GM12891 (cell line): ENCODE data around the gene ABCC9.

Source experiments
- POLR2A ChIP-seq: IDR thresholded peaks from 2 replicates; pipeline ENCODE4 v1.6.1; 2011; ENCODE audit warnings: low read depth, low read length, control low read depth
- POLR2AphosphoS5 ChIP-seq: IDR thresholded peaks from 2 replicates; pipeline ENCODE4 v1.6.1; 2011; ENCODE audit warnings: low read depth, low read length, control low read depth
- POU2F2 ChIP-seq: IDR thresholded peaks from 2 replicates; pipeline ENCODE4 v1.6.1; 2011; ENCODE audit warnings: low read depth, mild to moderate bottlenecking, control low read depth, low read length, moderate library complexity
- SPI1 ChIP-seq: IDR thresholded peaks from 2 replicates; pipeline ENCODE4 v1.6.1; 2011; ENCODE audit warnings: low read depth, low read length, control low read depth
- TAF1 ChIP-seq: IDR thresholded peaks from 2 replicates; pipeline ENCODE4 v1.6.1; 2011; ENCODE audit warnings: low read depth, low read length, control low read depth

GRCh38 chr12:21825886-21826617, 115.2 kb downstream of the ABCC9 start:
- TF ChIP-seq POLR2A = no peak
- no peak for TF ChIP-seq TAF1
- no peak for TF ChIP-seq POLR2AphosphoS5
- TF ChIP-seq SPI1 = no peak
- no peak for TF ChIP-seq POU2F2
